Gastroesophageal sphincter (tissue), 4 donors: ENCODE measurements around the gene COL25A1. TPM values are rescaled to one million over a fixed set of nuclear protein-coding genes. Genes with fewer than 3 reads are reported as not detected.

Experiments used
- ATAC-seq: fragments of 150-250 bp; one replicate; pipeline ENCODE4 v1.9.1; 2016; ENCODE audit warnings: mild to moderate bottlenecking, moderate library complexity
- H3K27ac ChIP-seq, 4 donors: fragments of 200-600 bp; sonication (generic) in 3 of 4; 1 replicate in 3 of 4; 2 replicates in 1 of 4; pipeline ENCODE4 v1.5.1; 2016 to 2019
- H3K27me3 ChIP-seq: fragments of 200-600 bp; sonication (generic); one replicate; pipeline ENCODE4 v1.5.1; 2019
- H3K36me3 ChIP-seq, 2 donors: fragments of 200-600 bp; sonication (generic); one replicate each; pipeline ENCODE4 v1.5.1; 2019; ENCODE audit warnings: control low read depth in 1 of 2
- H3K4me1 ChIP-seq, 3 donors: fragments of 200-600 bp; sonication (generic); 1 replicate in 2 of 3; 2 replicates in 1 of 3; pipeline ENCODE4 v1.5.1; 2016 to 2019; ENCODE audit warnings: control low read depth in 2 of 3
- H3K4me3 ChIP-seq, 2 donors: fragments of 200-600 bp; sonication (generic); one replicate each; pipeline ENCODE4 v1.5.1; 2019; ENCODE audit warnings: mild to moderate bottlenecking in 1 of 2, moderate library complexity in 1 of 2
- H3K9me3 ChIP-seq, 3 donors: fragments of 200-600 bp; sonication (generic); one replicate each; pipeline ENCODE4 v1.5.1; 2017 to 2019; ENCODE audit warnings: control low read depth in 2 of 3
- CTCF ChIP-seq, 4 experiments: fragments of 200-600 bp in 2 of 4; fragments of 450-650 bp in 2 of 4; sonication (generic) in 1 of 4; IDR thresholded peaks; one replicate each; pipeline ENCODE4 v1.5.1; 2017 to 2019; ENCODE audit warnings: antibody characterized with exemption in 4 of 4, mild to moderate bottlenecking in 2 of 4, moderate library complexity in 2 of 4
- EP300 ChIP-seq: sonication (generic); formaldehyde crosslinking; IDR thresholded peaks from one replicate; pipeline ENCODE4 v1.6.1; 2017; ENCODE audit warnings: antibody characterized with exemption, mild to moderate bottlenecking
- POLR2A ChIP-seq, 2 donors: fragments of 450-650 bp; IDR thresholded peaks; one replicate each; pipeline ENCODE4 v1.6.1; 2017; ENCODE audit warnings: antibody characterized with exemption in 2 of 2, mild to moderate bottlenecking in 2 of 2, moderate library complexity in 1 of 2
- POLR2AphosphoS5 ChIP-seq: sonication (generic); formaldehyde crosslinking; IDR thresholded peaks from one replicate; pipeline ENCODE4 v1.6.1; 2017; ENCODE audit warnings: antibody characterized with exemption
- WGBS, 2 donors: methylation state at CpG; one replicate each; pipeline ENCODE4 v1.1.5; 2018; ENCODE audit warnings: low coverage in 1 of 2; 5-methylcytosine and 5-hydroxymethylcytosine counted together
- total RNA-seq, 4 donors: library from RNA; depleted of rRNA; stranded (reverse); fragments of >200 nt; gene quantifications; one replicate each; pipeline ENCODE4 v1.1.0, GENCODE V29; 2016

COL25A1 gene
- total RNA-seq, 4 donors from 2014 or later: 0.40 to 1.8 (median 1.0) TPM

- Histone ChIP-seq H3K9me3 (no peaks in the 10 kb centered on the region), H3K4me3 (no peak overlapping the region), H3K36me3 (no peaks in the 10 kb centered on the region), H3K27ac (no peak overlapping the region), H3K27me3 (no peaks in the 10 kb centered on the region), H3K4me1 (no peaks in the 10 kb centered on the region)
- WGBS, 2 donors: 70 to 80% methylated on average over 3 to 6 of the region's 6 CpGs
- TF ChIP-seq CTCF (IDR thresholded peaks at IDR 0.05) (no peak), POLR2A (IDR thresholded peaks at IDR 0.05) (no peak), POLR2AphosphoS5 (no peak), EP300 (no peak)
- ATAC-seq: no peak
Observed at GRCh38 chr4:108982402-108983185, 319.9 kb downstream of the COL25A1 start.

- WGBS, 2 donors: 79 to 89% methylated on average over 9 of the region's 10 CpGs
- Histone ChIP-seq H3K36me3 (no peaks in the 10 kb centered on the region), H3K9me3 (no peaks in the 10 kb centered on the region), H3K4me3 (no peak overlapping the region), H3K27ac (no peak overlapping the region), H3K27me3 (no peaks in the 10 kb centered on the region), H3K4me1 (no peaks in the 10 kb centered on the region)
- TF ChIP-seq CTCF (IDR thresholded peaks at IDR 0.05): no peak
- no peak for TF ChIP-seq POLR2AphosphoS5
- TF ChIP-seq POLR2A (IDR thresholded peaks at IDR 0.05): no peak
- TF ChIP-seq EP300: no peak
- no peak for ATAC-seq
Observed at GRCh38 chr4:108980455-108981239, 321.8 kb downstream of the COL25A1 start.

- no peaks in the 10 kb centered on the region for H3K4me1 ChIP-seq
- no peaks in the 10 kb centered on the region for H3K9me3 ChIP-seq
- H3K36me3 ChIP-seq: no peaks in the 10 kb centered on the region
- H3K27me3 ChIP-seq: no peaks in the 10 kb centered on the region
- WGBS, 2 donors: 69 to 81% methylated on average over 5 to 6 of the region's 6 CpGs
- H3K4me3 ChIP-seq: no peak overlapping the region
- no peak overlapping the region for H3K27ac ChIP-seq
- TF ChIP-seq POLR2A (IDR thresholded peaks at IDR 0.05) (no peak), CTCF (IDR thresholded peaks at IDR 0.05) (no peak), EP300 (no peak), POLR2AphosphoS5 (no peak)
- ATAC-seq: no peak
Observed at GRCh38 chr4:108979759-108980158, 322.7 kb downstream of the COL25A1 start.

- WGBS, 2 donors: 91% methylated on average over 8 to 9 of the region's 9 CpGs
- TF ChIP-seq EP300 (no peak), POLR2A (IDR thresholded peaks at IDR 0.05) (no peak), CTCF (IDR thresholded peaks at IDR 0.05) (no peak)
- Histone ChIP-seq H3K9me3 (no peaks in the 10 kb centered on the region), H3K27ac (no peak overlapping the region), H3K27me3 (no peaks in the 10 kb centered on the region), H3K4me3 (no peak overlapping the region), H3K4me1 (no peaks in the 10 kb centered on the region), H3K36me3 (no peaks in the 10 kb centered on the region)
- no peak for ATAC-seq
Observed at GRCh38 chr4:108978066-108978465, 324.4 kb downstream of the COL25A1 start.
